ENCODE measurements around the gene CRYGN.

Gene CRYGN

GRCh38 chr7:151379534-151380198 lies 60.3 kb downstream of the CRYGN start:
- DNase-seq (ENCODE audit: low read depth): no peak

GRCh38 chr7:151379193-151379520 lies 60.8 kb downstream of the CRYGN start:
- no peak for DNase-seq (ENCODE audit: low read depth)

All from stimulated activated CD8-positive, alpha-beta memory T cell treated with anti-CD3 and anti-CD28 coated beads, Interleukin-4, amount 100 ng/mL, for 24 hours (primary cell).